Measurements from ENCODE around the gene PDZD7. TPM values are rescaled to one million over a fixed set of nuclear protein-coding genes. Genes with fewer than 3 reads are reported as not detected.

PDZD7 gene
- total RNA-seq, 3 donors from 2014 or later = 0.28 to 0.43 TPM; not detected in 1

DNA sequence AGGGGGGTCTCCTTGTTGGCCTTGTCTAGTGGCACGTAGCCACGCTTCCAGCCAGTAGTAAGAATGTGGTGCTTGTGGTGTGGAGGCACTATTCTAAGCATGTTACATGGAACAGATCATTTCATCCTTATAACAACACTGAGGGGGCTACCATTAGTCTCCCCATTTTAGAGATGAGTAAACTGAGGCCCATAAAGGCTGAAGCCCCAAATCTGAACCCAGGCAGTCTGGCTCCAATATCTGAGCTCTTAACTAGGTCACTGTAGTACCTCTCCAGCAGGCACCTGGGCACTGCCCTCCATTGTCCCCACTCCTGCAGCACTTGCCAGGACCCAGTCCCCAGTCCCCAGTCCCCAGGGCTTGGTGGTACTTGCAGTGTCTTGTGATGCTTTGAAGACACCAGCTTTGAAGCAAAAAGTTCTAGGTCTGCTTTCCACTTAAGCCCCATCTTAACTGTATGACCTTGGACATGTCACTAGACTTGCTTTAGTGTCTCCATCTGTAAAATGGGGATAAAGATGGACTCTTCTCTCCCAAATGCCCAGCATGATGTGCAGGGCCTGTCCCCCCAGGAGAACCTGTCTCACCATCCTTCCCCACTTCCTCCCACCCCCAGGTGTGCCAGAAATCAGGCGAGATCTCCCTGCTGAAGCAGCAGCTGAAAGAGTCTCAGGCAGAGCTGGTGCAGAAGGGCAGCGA, 24.9 kb downstream of the PDZD7 start:
- Histone ChIP-seq H3K9me3 (no peaks in the 10 kb centered on the region), H3K36me3 (ENCODE audit: low read depth) (peaks cover 4% of the 10 kb centered on the region), H3K4me1 (ENCODE audit: low read depth) (peaks cover 5% of the 10 kb centered on the region), H3K4me3 (no peak overlapping the region)
- no peak for DNase-seq
- ATAC-seq = no peak
- intact Hi-C loops (cut with DNase I, micrococcal nuclease) = no loop called here
- TF ChIP-seq, protein P1, sequence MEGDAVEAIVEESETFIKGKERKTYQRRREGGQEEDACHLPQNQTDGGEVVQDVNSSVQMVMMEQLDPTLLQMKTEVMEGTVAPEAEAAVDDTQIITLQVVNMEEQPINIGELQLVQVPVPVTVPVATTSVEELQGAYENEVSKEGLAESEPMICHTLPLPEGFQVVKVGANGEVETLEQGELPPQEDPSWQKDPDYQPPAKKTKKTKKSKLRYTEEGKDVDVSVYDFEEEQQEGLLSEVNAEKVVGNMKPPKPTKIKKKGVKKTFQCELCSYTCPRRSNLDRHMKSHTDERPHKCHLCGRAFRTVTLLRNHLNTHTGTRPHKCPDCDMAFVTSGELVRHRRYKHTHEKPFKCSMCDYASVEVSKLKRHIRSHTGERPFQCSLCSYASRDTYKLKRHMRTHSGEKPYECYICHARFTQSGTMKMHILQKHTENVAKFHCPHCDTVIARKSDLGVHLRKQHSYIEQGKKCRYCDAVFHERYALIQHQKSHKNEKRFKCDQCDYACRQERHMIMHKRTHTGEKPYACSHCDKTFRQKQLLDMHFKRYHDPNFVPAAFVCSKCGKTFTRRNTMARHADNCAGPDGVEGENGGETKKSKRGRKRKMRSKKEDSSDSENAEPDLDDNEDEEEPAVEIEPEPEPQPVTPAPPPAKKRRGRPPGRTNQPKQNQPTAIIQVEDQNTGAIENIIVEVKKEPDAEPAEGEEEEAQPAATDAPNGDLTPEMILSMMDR (IDR thresholded peaks at IDR 0.05) = no peak

DNA sequence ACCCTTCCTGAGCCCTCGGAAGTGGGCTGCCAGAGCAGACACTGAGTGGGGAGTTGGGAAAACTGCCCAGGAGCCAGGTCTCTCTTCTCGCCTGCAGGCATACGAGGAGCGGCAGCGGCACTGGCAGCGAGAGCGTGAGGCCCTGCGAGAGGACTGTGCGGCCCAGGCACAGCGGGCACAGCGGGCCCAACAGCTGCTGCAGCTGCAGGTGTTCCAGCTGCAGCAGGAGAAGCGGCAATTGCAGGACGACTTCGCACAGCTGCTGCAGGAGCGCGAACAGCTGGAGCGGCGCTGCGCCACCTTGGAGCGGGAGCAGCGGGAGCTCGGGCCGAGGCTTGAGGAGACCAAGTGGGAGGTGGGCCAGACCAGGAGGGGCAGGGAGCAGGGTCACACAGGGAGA, 25.6 kb downstream of the PDZD7 start:
- Histone ChIP-seq H3K4me1 (ENCODE audit: low read depth) (peaks cover 9% of the 10 kb centered on the region), H3K36me3 (ENCODE audit: low read depth) (peaks cover 4% of the 10 kb centered on the region), H3K9me3 (no peaks in the 10 kb centered on the region), H3K4me3 (no peak overlapping the region)
- ATAC-seq (no peak), DNase-seq (no peak)
- TF ChIP-seq, protein P1 (IDR thresholded peaks at IDR 0.05) = no peak
- intact Hi-C loops (cut with DNase I, micrococcal nuclease) = no loop called here

DNA sequence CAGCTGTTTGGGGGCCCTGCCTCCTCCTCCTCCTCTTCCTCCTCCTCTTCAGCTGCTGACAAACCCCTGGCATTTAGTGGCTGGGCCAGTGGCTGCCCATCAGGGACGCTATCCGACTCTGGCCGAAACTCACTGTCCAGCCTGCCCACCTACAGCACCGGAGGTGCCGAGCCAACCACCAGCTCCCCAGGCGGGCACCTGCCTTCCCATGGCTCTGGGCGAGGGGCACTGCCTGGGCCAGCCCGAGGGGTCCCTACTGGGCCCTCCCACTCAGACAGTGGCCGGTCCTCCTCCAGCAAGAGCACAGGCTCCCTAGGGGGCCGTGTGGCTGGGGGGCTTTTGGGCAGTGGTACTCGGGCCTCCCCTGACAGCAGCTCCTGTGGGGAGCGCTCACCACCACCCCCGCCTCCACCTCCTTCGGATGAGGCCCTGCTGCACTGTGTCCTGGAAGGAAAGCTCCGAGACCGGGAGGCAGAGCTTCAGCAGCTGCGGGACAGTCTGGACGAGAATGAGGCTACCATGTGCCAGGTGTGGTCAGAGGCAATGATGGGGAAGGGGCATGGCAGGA, 27.2 kb downstream of the PDZD7 start:
- TF ChIP-seq, protein P1 (IDR thresholded peaks at IDR 0.05) = no peak
- intact Hi-C loops (cut with DNase I, micrococcal nuclease) = no loop called here
- H3K9me3 ChIP-seq = no peaks in the 10 kb centered on the region
- ATAC-seq = no peak
- DNase-seq = no peak
- H3K36me3 ChIP-seq (ENCODE audit: low read depth) = peaks cover 4% of the 10 kb centered on the region
- no peak overlapping the region for H3K4me3 ChIP-seq
- H3K4me1 ChIP-seq (ENCODE audit: low read depth) = peaks cover 11% of the 10 kb centered on the region

DNA sequence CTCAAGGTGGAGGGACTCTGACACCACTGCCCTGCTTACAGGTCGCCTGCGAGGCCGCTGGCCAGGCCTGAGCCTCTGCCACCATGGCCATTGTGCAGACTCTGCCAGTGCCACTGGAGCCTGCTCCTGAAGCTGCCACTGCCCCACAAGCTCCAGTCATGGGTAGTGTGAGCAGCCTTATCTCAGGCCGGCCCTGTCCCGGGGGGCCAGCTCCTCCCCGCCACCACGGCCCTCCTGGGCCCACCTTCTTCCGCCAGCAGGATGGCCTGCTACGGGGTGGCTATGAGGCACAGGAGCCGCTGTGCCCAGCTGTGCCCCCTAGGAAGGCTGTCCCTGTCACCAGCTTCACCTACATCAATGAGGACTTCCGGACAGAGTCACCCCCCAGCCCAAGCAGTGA, 28.5 kb downstream of the PDZD7 start:
- H3K4me3 ChIP-seq = no peak overlapping the region
- ATAC-seq = no peak
- TF ChIP-seq, protein P1 (IDR thresholded peaks at IDR 0.05) = no peak
- no peaks in the 10 kb centered on the region for H3K9me3 ChIP-seq
- H3K36me3 ChIP-seq (ENCODE audit: low read depth) = peaks cover 4% of the 10 kb centered on the region
- intact Hi-C loops (cut with DNase I, micrococcal nuclease) = no loop called here
- H3K4me1 ChIP-seq (ENCODE audit: low read depth) = peaks cover 11% of the 10 kb centered on the region
- no peak for DNase-seq

DNA sequence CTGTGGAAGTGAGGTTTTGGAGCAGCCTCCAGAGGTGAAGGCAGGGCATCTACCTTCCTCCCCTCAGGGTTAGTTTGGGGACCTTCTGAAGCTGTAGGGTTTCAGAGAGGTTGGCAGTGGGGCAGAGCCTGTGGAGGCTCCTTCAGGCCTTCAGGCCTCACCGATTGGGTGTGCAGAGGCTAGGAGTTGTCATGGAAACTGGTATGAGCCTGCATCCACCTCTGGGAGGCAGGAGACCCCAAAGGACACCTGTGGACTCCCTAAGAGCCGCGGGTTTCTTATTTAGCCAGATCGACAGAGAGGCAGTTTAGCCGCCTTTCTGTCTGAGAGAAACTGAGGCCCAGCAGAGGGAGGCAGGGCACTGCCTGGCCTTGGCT, 29.3 kb downstream of the PDZD7 start:
- DNase-seq = no peak
- no peak overlapping the region for H3K4me3 ChIP-seq
- H3K36me3 ChIP-seq (ENCODE audit: low read depth) = peaks cover 4% of the 10 kb centered on the region
- TF ChIP-seq, protein P1 (IDR thresholded peaks at IDR 0.05) = no peak
- no peaks in the 10 kb centered on the region for H3K9me3 ChIP-seq
- intact Hi-C loops (cut with DNase I, micrococcal nuclease) = no loop called here
- peaks cover 12% of the 10 kb centered on the region for H3K4me1 ChIP-seq (ENCODE audit: low read depth)
- ATAC-seq = no peak
